Astrocyte of the spinal cord (primary cell): ENCODE results near the gene CEP120.
"Not testable (repeated sequence)": the region's sequence is repeated elsewhere in the genome, so short reads cannot be mapped to it uniquely, and the experiment has no call there.

Experiments
- DNase-seq: peaks from one replicate; pipeline ENCODE4 v3.0.0; 2011; ENCODE audit warnings: low read depth, low spot score
- H3K4me3 ChIP-seq: 2 replicates; pipeline ENCODE4 v1.5.1; 2011; ENCODE audit warnings: low read depth, mild to moderate bottlenecking, low read length, moderate library complexity
- CTCF ChIP-seq: IDR thresholded peaks from 2 replicates; pipeline ENCODE4 v1.5.1; 2012; ENCODE audit warnings: low read depth, mild to moderate bottlenecking, low read length, inconsistent platforms
- in situ Hi-C: cut with HindIII; loops from 2 replicates; pipeline ENCODE4 v1.10.0; 2017; ENCODE audit warnings: low sequenced_read_pairs

CEP120 gene

GRCh38 chr5:123423278-123424149 lies at the start of gene CEP120:
CEP120 (minus strand) TSS chr5:123423403; CDS start chr5:123422998, 405 bp downstream.
- peak; percentile 81 for TF ChIP-seq CTCF
- in situ Hi-C loops, result no loop called here
- peak within 1 kb of the TSS; percentile 63 for H3K4me3 ChIP-seq
- peak; percentile 100 for DNase-seq

- no peak for TF ChIP-seq CTCF
- no peak for DNase-seq
- H3K4me3 ChIP-seq, result no peak overlapping the region
- in situ Hi-C loops, result no loop called here
These were observed 49.1 kb upstream of the CEP120 start for GRCh38 chr5:123472150-123472924.

GRCh38 chr5:123471385-123471784 lies 48.2 kb upstream of the CEP120 start:
- no peak for TF ChIP-seq CTCF
- no peak overlapping the region for H3K4me3 ChIP-seq
- DNase-seq, result no peak
- in situ Hi-C loops, result no loop called here

- in situ Hi-C loops, H3K4me3 ChIP-seq, DNase-seq: not testable (repeated sequence)
These were observed 43.6 kb upstream of the CEP120 start for GRCh38 chr5:123466839-123467238.

- no peak for DNase-seq
These were observed 37.1 kb upstream of the CEP120 start for GRCh38 chr5:123460296-123460729.

GRCh38 chr5:123458994-123459393 lies 35.8 kb upstream of the CEP120 start:
- DNase-seq, H3K4me3 ChIP-seq, in situ Hi-C loops: not testable (repeated sequence)

More at GRCh38 chr5:123460296-123460729, 37.1 kb upstream of the CEP120 start:
- H3K4me3 ChIP-seq, result no peak overlapping the region
- in situ Hi-C loops, result no loop called here
- no peak for TF ChIP-seq CTCF

- in situ Hi-C loops, result no loop called here
- no peak overlapping the region for H3K4me3 ChIP-seq
- DNase-seq, result no peak
- TF ChIP-seq CTCF, result no peak
These were observed 33.0 kb upstream of the CEP120 start for GRCh38 chr5:123456242-123456641.
